ENCODE measurements around the gene FAM81A.

- TF ChIP-seq EZH2 (IDR thresholded peaks at IDR 0.05; ENCODE audit: borderline replicate concordance, insufficient read depth, low read length, poor library complexity, severe bottlenecking): no peak
- TF ChIP-seq POLR2AphosphoS5 (IDR thresholded peaks at IDR 0.05): no peak
- TF ChIP-seq CTCF (IDR thresholded peaks at IDR 0.05; ENCODE audit: poor library complexity, severe bottlenecking): no peak
- TF ChIP-seq MXI1 (conservative IDR thresholded peaks at IDR 0.05; ENCODE audit: poor library complexity, severe bottlenecking): no peak
- TF ChIP-seq TAF1 (IDR thresholded peaks at IDR 0.05; ENCODE audit: low read depth): no peak
Observed at GRCh38 chr15:59557581-59557980, 119.6 kb downstream of the FAM81A start.
